ENCODE measurements around the gene CREB3L1. TPM values are rescaled to one million over a fixed set of nuclear protein-coding genes. Genes with fewer than 3 reads are reported as not detected.

The CREB3L1 gene
- total and polyA plus RNA-seq, 2 experiments from 2014 or later = 8.5 to 10.4 TPM

DNA sequence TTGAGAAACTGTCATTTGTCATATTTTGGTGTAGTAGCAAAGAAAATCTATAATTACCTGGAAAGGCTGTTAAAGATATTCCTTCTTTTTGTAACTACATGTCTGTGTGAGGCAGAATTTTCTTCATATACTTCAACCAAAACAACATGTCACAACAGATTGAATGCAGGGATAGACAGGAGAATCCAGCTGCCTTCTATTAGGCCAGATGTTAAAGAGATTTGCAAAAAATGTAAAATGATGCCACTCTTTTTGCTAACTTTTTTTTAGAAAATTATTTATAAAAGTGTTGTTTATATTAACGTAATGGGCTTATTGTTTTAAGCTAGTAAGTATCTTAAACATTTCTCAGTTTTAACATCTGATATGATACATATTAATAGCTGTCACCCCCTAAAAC is 82.5 kb downstream of the CREB3L1 start (continued):
- TF ChIP-seq ZNF462 (CRISPR knock-in tag; IDR thresholded peaks at IDR 0.05) = no peak
- TF ChIP-seq POLR2AphosphoS5 (IDR thresholded peaks at IDR 0.05; ENCODE audit: low read depth) = no peak
- TF ChIP-seq STAT1 (IDR thresholded peaks at IDR 0.05; ENCODE audit: unreplicated experiment) = no peak

DNA sequence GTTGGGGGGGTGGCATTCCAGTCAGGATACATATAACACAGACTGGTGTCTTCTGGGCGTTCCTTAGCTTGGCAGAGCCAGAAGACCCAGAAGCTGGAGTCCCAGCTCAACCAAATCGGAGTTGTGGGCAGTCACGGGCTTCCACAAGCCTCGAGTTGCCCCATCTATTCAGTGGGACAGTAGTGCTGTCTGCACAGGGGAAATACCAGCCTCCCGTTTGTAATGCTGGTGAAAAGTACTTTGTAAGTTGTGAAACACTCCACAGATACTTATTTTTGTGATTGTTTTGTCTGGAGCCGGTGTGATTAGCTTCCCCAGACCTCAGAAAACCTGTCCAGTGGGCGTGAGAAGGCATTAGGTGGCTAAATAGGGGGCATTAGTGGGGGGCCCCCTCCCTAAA is 83.4 kb downstream of the CREB3L1 start:
- H3K4me1 Mint-ChIP-seq = peaks cover 54% of the 10 kb centered on the region
- Histone ChIP-seq H3K9me2 (ENCODE audit: insufficient read depth) (no peaks in the 10 kb centered on the region), H3K4me2 (no peak overlapping the region), H3K36me3 (ENCODE audit: insufficient read depth) (no peaks in the 10 kb centered on the region; the same call in 1 of the 2 replicates), H3K4me3 (no peak overlapping the region), H3K27ac (ENCODE audit: low read depth) (0 out of 2 replicates have a peak overlapping the region, but pooled peaks have one; percentile 32), H4K20me1 (replicated peaks; ENCODE audit: insufficient read depth) (peaks cover 23% of the 10 kb centered on the region), H3K27me3 (ENCODE audit: insufficient read depth) (no peaks in the 10 kb centered on the region), H3F3A (replicated peaks; ENCODE audit: low read depth) (0 out of 2 replicates have a peak, but pooled peaks cover 2% of the 10 kb centered on the region), H2AFZ (no peak overlapping the region), H3K4me1 (ENCODE audit: insufficient read depth) (peaks cover 22% of the 10 kb centered on the region), H3K79me2 (replicated peaks; ENCODE audit: insufficient read depth) (peaks cover 67% of the 10 kb centered on the region)
- peaks cover 10% of the 10 kb centered on the region for H3K27me3 Mint-ChIP-seq (ENCODE audit: insufficient read depth, low read depth, poor library complexity)
- TF ChIP-seq EZH2phosphoT487 (IDR thresholded peaks at IDR 0.05; ENCODE audit: unreplicated experiment) (no peak), POLR2AphosphoS5 (IDR thresholded peaks at IDR 0.05; ENCODE audit: low read depth) (no peak), NANOG (IDR thresholded peaks at IDR 0.05; ENCODE audit: borderline replicate concordance) (no peak), CREB1 (CRISPR knock-in tag; IDR thresholded peaks at IDR 0.05; ENCODE audit: low read depth) (no peak), EZH2 (IDR thresholded peaks at IDR 0.05; ENCODE audit: low read depth, unreplicated experiment) (no peak)
- TF ChIP-seq, protein P1, sequence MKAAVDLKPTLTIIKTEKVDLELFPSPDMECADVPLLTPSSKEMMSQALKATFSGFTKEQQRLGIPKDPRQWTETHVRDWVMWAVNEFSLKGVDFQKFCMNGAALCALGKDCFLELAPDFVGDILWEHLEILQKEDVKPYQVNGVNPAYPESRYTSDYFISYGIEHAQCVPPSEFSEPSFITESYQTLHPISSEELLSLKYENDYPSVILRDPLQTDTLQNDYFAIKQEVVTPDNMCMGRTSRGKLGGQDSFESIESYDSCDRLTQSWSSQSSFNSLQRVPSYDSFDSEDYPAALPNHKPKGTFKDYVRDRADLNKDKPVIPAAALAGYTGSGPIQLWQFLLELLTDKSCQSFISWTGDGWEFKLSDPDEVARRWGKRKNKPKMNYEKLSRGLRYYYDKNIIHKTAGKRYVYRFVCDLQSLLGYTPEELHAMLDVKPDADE (IDR thresholded peaks at IDR 0.05) = no peak
- TF ChIP-seq, protein P2, sequence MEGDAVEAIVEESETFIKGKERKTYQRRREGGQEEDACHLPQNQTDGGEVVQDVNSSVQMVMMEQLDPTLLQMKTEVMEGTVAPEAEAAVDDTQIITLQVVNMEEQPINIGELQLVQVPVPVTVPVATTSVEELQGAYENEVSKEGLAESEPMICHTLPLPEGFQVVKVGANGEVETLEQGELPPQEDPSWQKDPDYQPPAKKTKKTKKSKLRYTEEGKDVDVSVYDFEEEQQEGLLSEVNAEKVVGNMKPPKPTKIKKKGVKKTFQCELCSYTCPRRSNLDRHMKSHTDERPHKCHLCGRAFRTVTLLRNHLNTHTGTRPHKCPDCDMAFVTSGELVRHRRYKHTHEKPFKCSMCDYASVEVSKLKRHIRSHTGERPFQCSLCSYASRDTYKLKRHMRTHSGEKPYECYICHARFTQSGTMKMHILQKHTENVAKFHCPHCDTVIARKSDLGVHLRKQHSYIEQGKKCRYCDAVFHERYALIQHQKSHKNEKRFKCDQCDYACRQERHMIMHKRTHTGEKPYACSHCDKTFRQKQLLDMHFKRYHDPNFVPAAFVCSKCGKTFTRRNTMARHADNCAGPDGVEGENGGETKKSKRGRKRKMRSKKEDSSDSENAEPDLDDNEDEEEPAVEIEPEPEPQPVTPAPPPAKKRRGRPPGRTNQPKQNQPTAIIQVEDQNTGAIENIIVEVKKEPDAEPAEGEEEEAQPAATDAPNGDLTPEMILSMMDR (conservative IDR thresholded peaks at IDR 0.05; ENCODE audit: low read depth in 2 of 2) = no peak
- DNase-seq (ENCODE audit: low spot score) (no peak), ATAC-seq (no peak)
- no peaks in the 10 kb centered on the region for H3K9me3 Mint-ChIP-seq
- no peak overlapping the region; the same call in 2 of the 3 replicates for H3K4me3 Mint-ChIP-seq
- peak overlapping the region; percentile 72; the same call in 1 of the 2 replicates for H3K27ac Mint-ChIP-seq
- H3K36me3 Mint-ChIP-seq (ENCODE audit: low read depth) = peaks cover 3% of the 10 kb centered on the region

Data from GM23338 (cell line).